Fibroblast of lung (primary cell): ENCODE results near the gene RSPH1.

Source experiments
- CTCF ChIP-seq, 2 donors: IDR thresholded peaks in 1 of 2; conservative IDR thresholded peaks in 1 of 2; 1 replicate in 1 of 2; 2 replicates in 1 of 2; pipeline ENCODE4 v1.5.1; 2011 to 2012; ENCODE audit warnings: low read length in 2 of 2, control low read depth in 1 of 2, inconsistent platforms in 1 of 2, low read depth in 1 of 2, mild to moderate bottlenecking in 1 of 2
- EZH2 ChIP-seq: IDR thresholded peaks from 2 replicates; pipeline ENCODE4 v1.5.1; 2012; ENCODE audit warnings: low read length, control low read depth, mild to moderate bottlenecking; ENCODE audit errors: missing control alignments

GRCh38 chr21:42424914-42425541, 71.0 kb downstream of the RSPH1 start:
- no peak for TF ChIP-seq CTCF (conservative IDR thresholded peaks at IDR 0.05 in 1 of 2, IDR thresholded peaks at IDR 0.05 in 1 of 2; ENCODE audit: low read depth in 1 of 2, low read length in 2 of 2)
- TF ChIP-seq EZH2 = no peak
